GM11168 (cell line): ENCODE measurements around the gene CLASP1.
"Not testable (repeated sequence)": the region's sequence is repeated elsewhere in the genome, so short reads cannot be mapped to it uniquely, and the experiment has no call there.

ENCODE experiments used
- in situ Hi-C: fragments of 300-500 bp; cut with MboI; formaldehyde crosslinking; loops from one replicate; pipeline ENCODE4 v1.12.0; 2022; ENCODE audit warnings: low sequenced_read_pairs; ENCODE audit not compliant: unreplicated experiment

The CLASP1 gene

DNA sequence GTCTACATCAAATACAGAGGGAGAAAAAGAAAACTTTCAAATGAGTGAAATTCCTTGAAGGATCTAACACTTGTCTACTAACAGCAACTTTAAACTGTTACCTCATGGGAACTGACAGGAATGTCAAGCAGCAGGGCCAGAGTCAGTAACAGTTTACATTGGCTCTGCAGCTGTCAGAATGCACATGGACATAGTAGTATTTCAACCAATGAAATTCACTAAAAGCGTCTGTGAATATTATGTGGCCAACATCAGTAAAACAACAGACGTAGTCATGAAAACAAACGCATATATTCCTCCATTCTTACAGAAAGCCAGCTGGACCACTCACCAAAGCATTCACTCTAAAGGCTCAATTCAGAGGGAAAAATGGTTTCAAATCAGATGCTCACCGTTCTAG is 197.9 kb downstream of the CLASP1 start:
- in situ Hi-C loops: no loop called here

DNA sequence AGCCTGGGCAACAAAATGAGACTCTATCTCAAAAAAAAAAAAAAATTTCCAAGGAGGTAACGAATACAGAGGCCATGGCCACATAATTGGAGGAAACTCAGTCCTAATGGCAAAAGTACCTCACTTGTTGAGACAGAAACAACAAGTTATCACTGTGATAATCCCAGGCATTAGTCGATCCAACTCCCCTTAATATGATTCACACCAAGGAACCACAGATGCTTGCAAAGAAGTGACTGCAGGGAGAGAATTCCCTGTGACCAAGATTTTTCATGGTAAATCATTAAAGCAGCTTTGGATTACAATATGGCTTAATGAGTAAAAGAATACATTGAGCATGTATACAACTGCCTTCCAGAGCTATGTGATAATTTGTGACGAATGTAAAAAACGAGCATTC is 199.0 kb downstream of the CLASP1 start:
- in situ Hi-C loops: no loop called here

DNA sequence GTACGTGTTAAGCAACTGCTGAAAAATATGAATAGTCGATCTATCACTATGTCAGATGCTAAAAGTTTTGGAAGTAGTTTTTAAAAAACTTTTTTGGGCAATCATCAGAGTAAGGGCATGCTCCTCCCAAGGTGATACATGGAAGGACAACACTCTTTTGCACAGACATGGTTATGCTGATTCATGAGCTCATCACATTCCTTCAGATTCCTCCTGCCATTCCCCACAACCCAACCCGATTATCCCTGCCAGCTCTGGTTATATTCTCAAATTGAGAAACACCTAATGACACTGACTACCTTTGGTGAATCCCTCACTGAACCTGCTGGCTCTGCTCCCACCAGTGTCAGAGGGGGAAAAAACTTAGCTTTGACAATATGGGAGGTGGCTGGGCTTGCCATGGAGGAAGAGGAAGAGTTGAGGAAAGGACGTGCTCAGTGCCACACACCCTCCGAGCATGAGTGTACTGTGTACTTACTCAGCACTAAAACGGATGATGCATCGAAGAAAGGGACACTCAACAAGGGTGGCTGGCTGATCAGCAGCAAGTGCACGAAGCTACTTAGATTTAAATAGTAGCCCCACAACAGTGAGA is 202.5 kb downstream of the CLASP1 start:
- in situ Hi-C loops: no loop called here

DNA sequence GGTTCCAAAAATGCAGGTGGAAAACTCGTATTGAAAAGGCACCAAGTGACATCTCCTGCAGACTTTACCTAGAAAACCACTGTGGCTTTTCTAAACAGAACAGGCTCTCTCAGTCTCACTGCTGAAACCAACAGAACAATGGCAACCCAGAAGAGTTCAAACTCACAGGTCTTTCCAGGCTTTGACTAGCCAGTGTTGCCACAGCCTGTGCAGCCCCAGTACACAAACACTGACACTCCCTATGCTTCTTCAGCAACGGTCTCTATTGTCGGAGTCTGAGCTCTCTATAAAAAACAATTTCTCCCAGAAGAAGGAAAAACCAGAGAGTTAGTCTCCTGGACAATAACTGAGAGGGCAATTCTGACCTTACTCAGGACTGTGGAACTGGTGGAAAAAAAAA is 206.4 kb downstream of the CLASP1 start:
- in situ Hi-C loops: no loop called here

- in situ Hi-C loops: not testable (repeated sequence)
Observed at GRCh38 chr2:121438290-121438689, 211.0 kb downstream of the CLASP1 start.

DNA sequence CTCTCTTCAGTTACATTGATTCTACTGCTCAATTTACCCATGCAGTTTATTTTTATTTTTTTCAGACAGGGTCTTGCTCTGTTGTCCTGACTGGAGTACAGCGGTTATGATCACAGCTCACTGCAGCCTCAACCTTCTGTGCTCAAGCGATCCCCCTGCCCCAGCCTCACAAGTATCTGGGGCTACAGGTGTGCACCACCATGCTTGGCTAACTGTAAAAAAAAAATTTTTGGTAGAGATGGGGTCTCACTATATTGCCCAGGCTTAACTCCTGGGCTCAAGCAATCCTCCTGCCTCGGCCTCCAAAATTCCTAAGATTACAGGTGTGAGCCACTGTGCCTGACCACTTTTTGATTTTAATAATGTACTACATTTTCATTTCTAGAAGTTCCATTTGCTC is 212.3 kb downstream of the CLASP1 start:
- in situ Hi-C loops: no loop called here

DNA sequence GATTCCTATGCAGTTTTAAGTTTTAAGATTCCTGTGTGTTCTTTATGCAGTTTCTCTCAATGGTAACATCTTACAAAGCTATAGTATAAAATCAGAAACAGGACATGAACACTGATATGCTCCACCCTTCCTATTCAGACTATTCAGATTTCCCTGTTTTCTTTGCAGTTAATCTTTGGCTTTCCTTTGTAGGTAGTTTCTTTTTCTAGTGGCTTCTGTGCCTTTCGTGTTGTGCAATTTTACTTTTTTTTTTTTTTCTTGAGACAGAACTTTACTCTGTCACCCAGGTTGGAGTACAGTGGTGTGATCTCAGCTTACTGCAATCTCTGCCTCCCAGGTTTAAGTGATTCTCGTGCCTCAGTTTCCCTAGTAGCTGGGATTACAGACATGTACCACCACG is 213.5 kb downstream of the CLASP1 start:
- in situ Hi-C loops: no loop called here

DNA sequence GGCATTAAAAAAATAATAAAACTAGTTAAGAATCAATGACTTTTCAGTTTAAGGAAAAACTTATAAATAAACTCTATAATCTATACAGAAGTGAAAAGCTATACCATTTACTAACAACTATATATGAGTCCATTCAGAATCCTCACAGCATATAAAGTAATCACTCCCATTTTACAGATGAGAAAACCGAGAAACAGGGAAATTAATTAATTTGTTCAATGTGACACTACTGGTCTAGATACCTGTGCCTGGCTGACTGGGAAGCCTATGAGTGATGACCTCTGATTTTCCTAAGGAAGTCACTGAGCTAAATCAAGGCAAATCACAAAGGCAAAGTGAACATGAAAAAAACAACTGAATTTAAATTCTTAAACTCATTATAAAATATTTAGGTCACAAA is 218.0 kb downstream of the CLASP1 start:
- in situ Hi-C loops: no loop called here

DNA sequence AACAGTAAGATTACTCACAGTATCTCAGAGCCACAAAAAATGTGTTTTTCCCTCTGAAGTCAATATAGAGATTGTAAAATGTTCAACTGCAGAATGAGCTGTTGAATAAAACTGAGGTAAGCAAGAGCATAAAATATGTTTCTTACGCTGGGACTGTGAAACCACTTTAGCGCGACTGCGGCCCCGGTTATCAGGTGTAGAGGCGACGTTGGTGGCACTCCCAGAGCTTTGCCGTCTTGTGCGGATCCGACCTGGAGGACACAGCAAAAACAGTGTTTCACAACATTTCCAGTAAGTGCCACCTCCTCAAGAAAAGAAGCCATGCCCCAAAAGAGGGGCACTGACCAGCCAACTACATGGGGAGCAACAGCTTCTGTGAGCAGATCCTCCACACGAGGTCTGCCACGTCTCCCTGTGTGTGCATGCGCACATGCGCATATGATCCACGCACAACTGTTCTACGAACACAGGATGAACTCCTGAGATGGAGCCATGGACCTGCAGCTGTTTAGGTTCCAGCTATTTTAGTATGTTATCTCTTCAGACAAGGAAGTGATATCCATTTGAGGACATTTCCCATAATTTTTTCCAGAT is 219.2 kb downstream of the CLASP1 start:
- in situ Hi-C loops: loop anchor here (5.0 kb wide), 1 partner anchor 72 kb away; no protein-coding TSS in a partner anchor

GRCh38 chr2:121429119-121429903 is 220.0 kb downstream of the CLASP1 start:
- in situ Hi-C loops: loop anchor here (5.0 kb wide), 1 partner anchor 73 kb away; no protein-coding TSS in a partner anchor

DNA sequence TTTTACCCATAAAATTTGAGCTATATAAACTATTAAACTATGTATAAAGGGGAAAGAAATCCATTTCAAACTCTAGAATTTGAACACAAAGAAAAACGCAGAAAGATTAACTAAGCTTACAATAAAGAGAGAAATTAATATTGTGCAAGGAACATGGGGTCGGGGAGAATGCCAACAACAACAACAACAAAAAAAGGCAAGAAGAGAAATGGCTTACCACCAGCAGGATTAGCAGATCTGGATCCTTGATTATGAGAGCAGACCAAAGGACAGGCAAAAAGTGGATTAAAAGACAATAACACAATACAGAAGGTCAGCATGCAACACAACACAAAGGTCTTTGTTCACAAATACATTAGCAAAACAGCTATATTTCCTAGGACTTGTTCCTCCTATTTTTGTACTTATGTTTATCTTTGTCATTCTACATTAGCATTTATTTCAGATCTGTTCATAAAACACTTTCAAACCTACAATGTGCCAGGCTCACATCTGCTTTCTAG is 222.0 kb downstream of the CLASP1 start:
- in situ Hi-C loops: loop anchor here (5.0 kb wide), 1 partner anchor 75 kb away; no protein-coding TSS in a partner anchor

- in situ Hi-C loops: no loop called here
Observed at GRCh38 chr2:121420486-121420885, 228.8 kb downstream of the CLASP1 start.

DNA sequence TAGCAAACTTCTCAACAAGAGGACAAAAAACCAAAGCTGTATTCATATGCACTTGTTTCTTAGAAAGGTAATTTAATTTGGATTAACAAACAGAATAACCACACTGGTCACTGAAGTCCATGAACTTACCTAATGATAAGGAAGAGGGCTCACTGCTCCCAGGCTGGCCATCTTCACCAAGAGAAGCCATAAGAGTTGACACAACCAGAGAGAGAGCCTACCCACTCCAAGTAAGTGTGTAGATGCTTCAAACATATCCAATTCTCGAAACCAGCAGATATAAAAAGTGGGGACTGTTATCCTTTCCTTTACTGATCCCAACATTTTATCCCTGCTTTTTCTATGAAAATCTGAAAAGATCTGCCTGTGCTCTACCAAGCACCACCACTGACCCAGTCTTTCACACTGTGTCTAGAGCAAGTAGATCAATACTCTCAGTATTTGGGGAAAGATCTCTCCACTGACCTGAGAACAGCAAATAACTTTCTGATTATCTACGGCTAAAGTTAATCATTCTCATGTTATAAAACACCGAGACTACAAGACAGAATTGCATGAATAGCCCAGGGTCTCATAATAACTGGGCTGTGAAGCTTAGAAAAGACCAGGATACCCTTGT is 230.1 kb downstream of the CLASP1 start:
- in situ Hi-C loops: no loop called here

- in situ Hi-C loops: no loop called here
Observed at GRCh38 chr2:121418494-121419058, 230.7 kb downstream of the CLASP1 start.

DNA sequence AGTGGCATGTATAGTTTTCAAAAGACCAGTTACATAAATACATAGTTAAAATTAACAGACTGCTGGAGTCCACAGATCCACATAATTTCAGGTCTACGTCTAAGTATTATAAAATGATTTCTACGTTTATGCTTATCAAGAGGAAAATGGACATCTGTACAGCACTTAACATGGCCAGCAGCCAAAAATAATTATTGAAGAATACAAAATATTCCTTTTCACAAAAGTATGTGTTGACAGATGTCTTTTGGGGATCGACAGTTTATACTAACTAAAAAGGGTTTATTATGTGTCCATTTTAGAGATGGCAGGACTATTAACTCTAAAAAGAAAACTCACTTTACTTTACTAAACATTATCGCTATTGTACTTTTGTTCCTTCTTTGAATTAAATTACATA is 231.4 kb downstream of the CLASP1 start:
- in situ Hi-C loops: no loop called here

GRCh38 chr2:121415727-121416126 is 233.5 kb downstream of the CLASP1 start:
- in situ Hi-C loops: no loop called here

DNA sequence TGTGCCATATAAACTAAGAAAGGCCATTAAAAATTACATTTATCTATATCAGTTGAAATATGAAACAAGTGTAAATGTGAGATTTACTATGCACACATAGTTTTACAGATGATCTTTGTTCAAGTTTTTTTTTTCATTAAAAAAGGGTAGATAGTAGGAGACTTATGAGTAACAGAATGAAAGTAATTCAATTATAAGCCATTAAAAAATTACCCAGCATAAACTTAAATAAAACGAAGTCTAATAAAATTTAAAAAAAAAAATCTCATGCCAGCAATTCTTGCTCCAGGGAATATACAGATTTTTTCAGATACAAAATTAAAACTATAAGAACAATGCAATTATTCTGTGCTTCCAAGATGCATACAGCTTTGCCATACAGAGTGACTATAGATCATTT is 236.9 kb downstream of the CLASP1 start:
- in situ Hi-C loops: no loop called here

DNA sequence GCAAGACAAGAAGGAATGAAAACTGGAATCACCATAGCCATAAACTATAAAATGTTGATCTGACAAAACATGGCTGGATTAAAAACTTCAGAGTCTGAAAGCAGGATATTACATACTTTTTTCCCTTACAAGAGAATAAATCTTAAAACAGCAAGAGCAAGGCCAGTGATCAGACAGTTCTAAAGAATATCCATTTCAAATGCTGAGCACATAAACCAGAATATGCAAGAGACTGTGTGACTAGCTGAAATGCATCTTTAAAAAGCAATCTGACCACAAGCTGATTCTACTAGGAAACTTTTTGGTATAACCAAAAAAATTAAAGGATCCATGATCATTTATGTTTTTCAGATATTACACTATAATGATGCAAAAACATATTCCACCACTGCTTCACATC is 239.3 kb downstream of the CLASP1 start:
- in situ Hi-C loops: no loop called here

DNA sequence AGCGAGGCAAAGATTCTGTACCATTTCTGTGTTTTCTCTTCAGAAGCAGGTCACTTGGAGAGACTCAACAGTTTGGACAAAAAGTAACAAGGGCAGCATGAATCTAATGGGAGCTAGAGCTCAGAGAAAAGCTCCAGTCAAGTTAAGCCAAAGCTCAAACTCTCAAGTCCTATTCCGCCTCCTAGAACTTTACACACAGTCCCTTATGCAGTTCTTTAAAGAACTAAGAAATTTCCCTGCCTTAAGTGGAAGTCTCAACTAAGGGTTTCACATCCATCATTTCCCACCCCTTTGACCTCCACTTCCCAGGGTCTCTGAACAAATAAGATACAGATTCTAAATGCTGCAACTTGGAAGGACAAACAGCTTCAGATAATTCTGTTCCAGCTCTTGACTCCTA is 239.9 kb downstream of the CLASP1 start:
- in situ Hi-C loops: no loop called here

DNA sequence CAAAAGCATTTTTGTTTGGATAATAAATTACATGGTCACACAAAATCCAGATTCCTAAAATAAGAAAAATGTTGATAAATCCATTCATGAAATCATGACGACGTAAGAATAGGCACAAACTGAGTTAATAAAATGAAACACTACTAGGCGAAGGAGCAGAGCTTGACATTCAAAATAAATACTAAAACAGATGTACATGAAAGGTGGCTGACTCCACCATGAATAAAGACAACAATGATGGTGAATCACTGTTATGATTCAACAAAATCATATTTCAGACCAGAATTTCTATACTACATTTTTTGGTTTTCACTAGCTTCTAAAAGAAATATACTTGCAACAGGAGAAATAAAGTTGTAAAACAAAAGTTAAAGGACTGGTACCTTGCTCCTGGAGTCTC is 240.6 kb downstream of the CLASP1 start:
- in situ Hi-C loops: no loop called here

DNA sequence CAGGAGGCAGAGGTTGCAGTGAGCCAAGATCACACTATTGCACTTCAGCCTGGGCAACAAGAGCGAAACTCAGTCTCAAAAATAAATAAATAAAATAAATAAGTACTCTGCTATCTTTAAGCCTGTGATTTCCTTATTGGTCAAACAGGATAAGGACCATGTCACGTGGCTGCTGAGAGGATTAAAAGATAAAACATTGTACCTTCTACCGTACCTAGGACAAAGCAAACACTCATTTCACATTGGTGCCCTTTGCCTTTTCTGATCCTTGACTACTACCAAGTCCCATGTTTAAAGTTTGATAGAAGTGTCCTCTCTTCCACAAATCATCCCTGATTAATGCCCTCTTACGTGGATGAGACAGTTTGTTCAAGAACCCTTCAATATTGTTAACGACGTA is 244.0 kb downstream of the CLASP1 start:
- in situ Hi-C loops: no loop called here
